Lower lobe of right lung (tissue), 2 donors: Measurements from ENCODE around the gene SYT1. TPM values are rescaled to one million over a fixed set of nuclear protein-coding genes. Genes with fewer than 3 reads are reported as not detected.
"Not testable (repeated sequence)": the region's sequence is repeated elsewhere in the genome, so short reads cannot be mapped to it uniquely, and the experiment has no call there.

Experiments used
- ATAC-seq, 2 donors: fragments of 200-7000 bp; cut with Tn5 transposase; one replicate each; pipeline ENCODE4 v1.9.1; 2020 to 2022; ENCODE audit warnings: mild to moderate bottlenecking in 2 of 2, moderate library complexity in 2 of 2
- DNase-seq: peaks from one replicate; pipeline ENCODE4 v3.0.0-alpha.2; 2020
- H3K27ac ChIP-seq: fragments of 200-600 bp; one replicate; pipeline ENCODE4 v1.8.0; 2022
- H3K27me3 ChIP-seq: fragments of 200-600 bp; one replicate; pipeline ENCODE4 v1.8.0; 2022; ENCODE audit warnings: low read depth
- H3K36me3 ChIP-seq: fragments of 200-600 bp; one replicate; pipeline ENCODE4 v1.8.0; 2022; ENCODE audit warnings: mild to moderate bottlenecking
- H3K4me1 ChIP-seq: fragments of 200-600 bp; one replicate; pipeline ENCODE4 v1.8.0; 2022
- H3K4me3 ChIP-seq: fragments of 200-600 bp; one replicate; pipeline ENCODE4 v1.8.0; 2022; ENCODE audit warnings: mild to moderate bottlenecking
- H3K9me3 ChIP-seq: fragments of 200-600 bp; one replicate; pipeline ENCODE4 v1.8.0; 2022
- CTCF ChIP-seq: fragments of 200-600 bp; IDR thresholded peaks from one replicate; pipeline ENCODE4 v1.8.0; 2022; ENCODE audit warnings: antibody characterized with exemption, mild to moderate bottlenecking
- intact Hi-C: fragments of 100-400 bp; cut with DNase I; formaldehyde crosslinking; loops from one replicate; pipeline ENCODE4 v1.11.0; 2022
- total RNA-seq: library from RNA; stranded (reverse); fragmentation: NEBNext Ultra II Directional; extraction: Animal tissue kit (Norgen Biotek cat#: 25700); gene quantifications from one replicate; pipeline ENCODE4 v1.2.1, GENCODE V29; 2021
- donor health status: DM: no; HTN: yes; CAD: no; lungs with severe emphysema.

Gene SYT1
- total RNA-seq, 1 donor from 2014 or later = 0.95 TPM

GRCh38 chr12:79426121-79426520, 561.5 kb downstream of the SYT1 start:
- no peak for DNase-seq
- TF ChIP-seq CTCF = no peak

GRCh38 chr12:79426744-79427143, 562.2 kb downstream of the SYT1 start:
- H3K27ac ChIP-seq = not testable (repeated sequence)

More at GRCh38 chr12:79426121-79426520, 561.5 kb downstream of the SYT1 start:
- no peak for ATAC-seq
- intact Hi-C loops = no loop called here
- no peaks in the 10 kb centered on the region for H3K36me3 ChIP-seq
- H3K9me3 ChIP-seq = no peaks in the 10 kb centered on the region
- no peak overlapping the region for H3K27ac ChIP-seq
- no peaks in the 10 kb centered on the region for H3K27me3 ChIP-seq
- H3K4me1 ChIP-seq = no peaks in the 10 kb centered on the region
- no peak overlapping the region for H3K4me3 ChIP-seq

GRCh38 chr12:79433465-79434072, 569.0 kb downstream of the SYT1 start:
- TF ChIP-seq CTCF = no peak
- no peak for DNase-seq
- H3K4me3 ChIP-seq = no peak overlapping the region
- H3K27ac ChIP-seq = no peak overlapping the region
- no peaks in the 10 kb centered on the region for H3K9me3 ChIP-seq
- no peaks in the 10 kb centered on the region for H3K27me3 ChIP-seq
- ATAC-seq = no peak
- no peaks in the 10 kb centered on the region for H3K4me1 ChIP-seq
- intact Hi-C loops = no loop called here
- no peaks in the 10 kb centered on the region for H3K36me3 ChIP-seq

More at GRCh38 chr12:79426744-79427143, 562.2 kb downstream of the SYT1 start:
- H3K9me3 ChIP-seq, H3K4me1 ChIP-seq, H3K36me3 ChIP-seq, intact Hi-C loops, H3K4me3 ChIP-seq, DNase-seq, H3K27me3 ChIP-seq, ATAC-seq: not testable (repeated sequence)

- Histone ChIP-seq H3K9me3 (no peaks in the 10 kb centered on the region), H3K4me1 (no peaks in the 10 kb centered on the region), H3K27me3 (no peaks in the 10 kb centered on the region), H3K27ac (no peak overlapping the region), H3K36me3 (no peaks in the 10 kb centered on the region), H3K4me3 (no peak overlapping the region)
- intact Hi-C loops = no loop called here
- no peak for TF ChIP-seq CTCF
- ATAC-seq = no peak
- no peak for DNase-seq
Measured at GRCh38 chr12:79434561-79434960, 570.0 kb downstream of the SYT1 start.

- no peak for TF ChIP-seq CTCF
- Histone ChIP-seq H3K4me3 (no peak overlapping the region), H3K9me3 (no peaks in the 10 kb centered on the region), H3K36me3 (no peaks in the 10 kb centered on the region), H3K27ac (no peak overlapping the region), H3K4me1 (no peaks in the 10 kb centered on the region), H3K27me3 (no peaks in the 10 kb centered on the region)
- ATAC-seq (no peak), DNase-seq (no peak)
- intact Hi-C loops = no loop called here
Measured at GRCh38 chr12:79435742-79436141, 571.2 kb downstream of the SYT1 start.

GRCh38 chr12:79438480-79439174, 574.1 kb downstream of the SYT1 start:
- Histone ChIP-seq H3K4me3 (no peak overlapping the region), H3K4me1 (no peaks in the 10 kb centered on the region), H3K27ac (no peak overlapping the region), H3K36me3 (no peaks in the 10 kb centered on the region), H3K27me3 (no peaks in the 10 kb centered on the region), H3K9me3 (no peaks in the 10 kb centered on the region)
- DNase-seq = no peak
- ATAC-seq = no peak
- no peak for TF ChIP-seq CTCF
- intact Hi-C loops = no loop called here
